ENCODE data around the gene IQGAP2.
"Not testable (repeated sequence)": the region's sequence is repeated elsewhere in the genome, so short reads cannot be mapped to it uniquely, and the experiment has no call there.

IQGAP2 gene

DNA sequence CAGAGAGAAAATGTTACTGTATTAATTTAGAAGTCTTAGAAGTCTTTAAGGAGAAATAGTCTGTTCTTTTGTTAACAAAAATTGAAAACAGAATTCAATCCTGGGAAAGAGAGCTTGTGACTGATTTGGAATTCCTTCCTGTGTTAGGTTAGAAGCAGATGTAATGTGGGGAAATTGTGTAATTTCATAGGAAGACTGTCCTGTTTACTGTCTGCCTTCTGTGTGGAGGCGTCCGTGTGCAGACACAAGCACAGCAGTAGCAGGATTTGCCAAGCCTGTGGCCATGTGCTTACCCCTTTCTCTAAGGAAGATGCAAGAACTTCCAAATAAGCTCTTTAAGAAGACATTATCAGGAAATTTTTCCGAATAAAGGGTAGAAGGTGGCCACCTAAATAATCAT, 276.1 kb downstream of the IQGAP2 start:
- H3K36me3 ChIP-seq (ENCODE audit: control insufficient read depth, insufficient read depth, low read length, severe bottlenecking), result no peaks in the 10 kb centered on the region
- no peak overlapping the region for H3K9ac ChIP-seq (ENCODE audit: low read length)
- peaks cover 17% of the 10 kb centered on the region for H3K4me1 ChIP-seq (ENCODE audit: control insufficient read depth, insufficient read depth, low read length)
- DNase-seq (ENCODE audit: low read depth), result peak; percentile 25
- no peaks in the 10 kb centered on the region for H3K27me3 ChIP-seq (replicated peaks; ENCODE audit: control insufficient read depth, insufficient read depth, low read length)
- no peak overlapping the region for H3K4me3 ChIP-seq (ENCODE audit: low read length)
- no peaks in the 10 kb centered on the region for H3K9me3 ChIP-seq (ENCODE audit: control insufficient read depth, low read length)

- H3K9me3 ChIP-seq (ENCODE audit: control insufficient read depth, low read length); H3K36me3 ChIP-seq (ENCODE audit: control insufficient read depth, insufficient read depth, low read length, severe bottlenecking); H3K27me3 ChIP-seq (replicated peaks; ENCODE audit: control insufficient read depth, insufficient read depth, low read length); DNase-seq (ENCODE audit: low read depth); H3K4me3 ChIP-seq (ENCODE audit: low read length); H3K9ac ChIP-seq (ENCODE audit: low read length): not testable (repeated sequence)
- H3K4me1 ChIP-seq (ENCODE audit: control insufficient read depth, insufficient read depth, low read length), result peaks cover 17% of the 10 kb centered on the region
These were observed 277.7 kb downstream of the IQGAP2 start for GRCh38 chr5:76680826-76681225.

DNA sequence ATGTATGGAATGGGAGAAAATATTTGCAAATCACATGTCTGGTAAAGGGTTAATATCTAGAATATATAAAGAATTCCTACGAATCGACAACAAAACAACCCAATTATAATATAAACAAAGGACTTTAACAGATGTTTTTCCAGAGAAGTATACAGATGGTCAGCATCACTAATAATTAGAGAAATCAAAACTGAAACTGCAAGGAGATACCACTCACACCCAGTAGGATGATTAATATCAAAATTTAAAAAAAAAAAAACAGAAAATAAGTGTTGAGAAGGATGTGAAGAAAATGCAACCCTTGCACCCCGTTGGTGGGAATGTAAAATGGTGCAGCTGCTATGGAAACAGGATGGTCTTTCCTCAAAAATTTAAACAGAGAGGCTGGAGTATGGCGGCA, 278.2 kb downstream of the IQGAP2 start:
- Histone ChIP-seq H3K4me1 (ENCODE audit: control insufficient read depth, insufficient read depth, low read length) (peaks cover 17% of the 10 kb centered on the region), H3K36me3 (ENCODE audit: control insufficient read depth, insufficient read depth, low read length, severe bottlenecking) (no peaks in the 10 kb centered on the region), H3K9me3 (ENCODE audit: control insufficient read depth, low read length) (no peaks in the 10 kb centered on the region), H3K4me3 (ENCODE audit: low read length) (no peak overlapping the region), H3K27me3 (replicated peaks; ENCODE audit: control insufficient read depth, insufficient read depth, low read length) (no peaks in the 10 kb centered on the region), H3K9ac (ENCODE audit: low read length) (no peak overlapping the region)
- DNase-seq (ENCODE audit: low read depth), result no peak

- H3K9ac ChIP-seq (ENCODE audit: low read length), result no peak overlapping the region
- no peak for DNase-seq (ENCODE audit: low read depth)
- no peak overlapping the region for H3K4me3 ChIP-seq (ENCODE audit: low read length)
- H3K4me1 ChIP-seq (ENCODE audit: control insufficient read depth, insufficient read depth, low read length), result peaks cover 17% of the 10 kb centered on the region
- no peaks in the 10 kb centered on the region for H3K27me3 ChIP-seq (replicated peaks; ENCODE audit: control insufficient read depth, insufficient read depth, low read length)
- no peaks in the 10 kb centered on the region for H3K9me3 ChIP-seq (ENCODE audit: control insufficient read depth, low read length)
- H3K36me3 ChIP-seq (ENCODE audit: control insufficient read depth, insufficient read depth, low read length, severe bottlenecking), result no peaks in the 10 kb centered on the region
These were observed 279.3 kb downstream of the IQGAP2 start for GRCh38 chr5:76682387-76682786.

DNA sequence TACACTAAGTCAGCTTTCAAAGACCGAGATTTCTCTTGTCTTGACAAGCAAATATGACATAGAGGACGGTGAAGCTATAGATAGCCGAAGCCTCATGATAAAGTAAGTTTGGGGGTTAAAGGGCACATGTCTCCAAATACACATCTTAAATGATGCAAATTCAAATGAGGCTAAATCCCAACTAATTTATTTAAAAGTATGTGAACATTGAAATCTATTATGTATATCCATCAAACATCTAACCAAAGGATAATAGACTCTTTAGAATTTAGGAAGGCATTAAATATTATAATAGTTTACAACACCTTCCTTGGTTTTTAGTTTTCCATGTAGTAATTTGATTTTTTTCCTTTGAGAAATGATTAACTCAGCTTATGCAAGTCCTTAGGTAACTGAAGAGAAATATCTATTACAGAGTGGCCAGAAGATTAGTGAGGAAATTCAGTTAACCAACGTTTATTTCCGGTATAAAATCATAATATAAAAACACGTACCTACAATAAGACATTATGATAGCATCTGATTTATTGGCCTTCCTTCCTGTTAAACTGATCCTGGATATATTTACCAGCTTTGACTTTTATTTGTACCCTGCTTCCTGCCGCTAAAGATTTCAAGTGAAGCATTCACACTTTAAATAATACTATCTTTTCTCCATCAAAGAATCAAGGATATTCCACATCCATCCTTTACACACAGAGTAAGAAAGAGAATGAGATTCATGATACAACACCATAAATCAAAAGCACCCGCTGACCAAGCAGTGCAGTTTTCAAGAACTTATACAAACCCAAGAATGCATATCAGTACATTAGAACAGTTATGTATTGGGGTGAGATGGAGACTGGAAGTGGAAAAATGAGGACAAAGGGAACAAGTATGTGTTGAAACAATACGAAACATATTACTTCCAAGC, 281.0 kb downstream of the IQGAP2 start:
- no peak for DNase-seq (ENCODE audit: low read depth)
- no peak overlapping the region for H3K4me3 ChIP-seq (ENCODE audit: low read length)
- no peaks in the 10 kb centered on the region for H3K36me3 ChIP-seq (ENCODE audit: control insufficient read depth, insufficient read depth, low read length, severe bottlenecking)
- H3K9ac ChIP-seq (ENCODE audit: low read length), result no peak overlapping the region
- H3K9me3 ChIP-seq (ENCODE audit: control insufficient read depth, low read length), result no peaks in the 10 kb centered on the region
- H3K27me3 ChIP-seq (replicated peaks; ENCODE audit: control insufficient read depth, insufficient read depth, low read length), result no peaks in the 10 kb centered on the region
- peaks cover 23% of the 10 kb centered on the region for H3K4me1 ChIP-seq (ENCODE audit: control insufficient read depth, insufficient read depth, low read length)

DNA sequence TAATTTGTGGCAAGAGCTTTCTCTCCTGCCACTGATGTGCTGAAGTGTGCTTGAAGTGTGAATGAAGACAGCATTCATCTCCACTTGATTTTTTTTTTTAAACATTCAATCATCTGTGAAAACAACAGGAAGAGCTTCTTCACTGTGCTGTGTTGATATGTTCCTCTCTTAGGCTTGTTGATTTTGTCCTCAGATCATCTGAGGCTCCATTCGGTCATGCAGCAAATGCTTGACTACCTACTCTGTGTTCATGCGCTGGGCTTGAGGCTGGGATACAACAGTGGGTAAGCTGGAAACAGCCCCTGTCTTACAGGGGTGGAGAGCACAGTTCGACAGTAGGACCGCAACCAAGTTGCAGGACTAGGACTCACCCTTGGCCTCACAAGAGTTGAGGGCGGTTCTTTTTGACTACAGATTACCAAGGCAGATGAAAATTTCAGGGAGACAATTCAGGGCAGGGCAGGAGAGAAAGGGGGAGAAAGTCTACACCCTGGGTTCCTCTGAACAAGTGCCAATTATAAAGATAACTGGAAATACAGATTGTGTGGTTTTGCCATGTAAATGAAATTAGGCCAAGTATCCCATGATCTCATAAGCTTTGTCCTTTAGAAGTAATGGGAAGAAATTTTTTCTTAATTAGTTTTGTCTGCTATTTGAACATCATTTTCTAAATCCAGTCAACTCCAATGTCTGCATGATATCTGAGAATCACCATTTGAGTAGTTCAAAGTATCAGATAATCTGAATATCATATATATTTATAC, 281.9 kb downstream of the IQGAP2 start:
- no peaks in the 10 kb centered on the region for H3K9me3 ChIP-seq (ENCODE audit: control insufficient read depth, low read length)
- H3K9ac ChIP-seq (ENCODE audit: low read length), result no peak overlapping the region
- H3K4me3 ChIP-seq (ENCODE audit: low read length), result no peak overlapping the region
- no peak for DNase-seq (ENCODE audit: low read depth)
- H3K27me3 ChIP-seq (replicated peaks; ENCODE audit: control insufficient read depth, insufficient read depth, low read length), result no peaks in the 10 kb centered on the region
- peaks cover 27% of the 10 kb centered on the region for H3K4me1 ChIP-seq (ENCODE audit: control insufficient read depth, insufficient read depth, low read length)
- H3K36me3 ChIP-seq (ENCODE audit: control insufficient read depth, insufficient read depth, low read length, severe bottlenecking), result no peaks in the 10 kb centered on the region

GRCh38 chr5:76685704-76686103, 282.6 kb downstream of the IQGAP2 start:
- H3K27me3 ChIP-seq (replicated peaks; ENCODE audit: control insufficient read depth, insufficient read depth, low read length), result no peaks in the 10 kb centered on the region
- H3K9ac ChIP-seq (ENCODE audit: low read length), result no peak overlapping the region
- no peak overlapping the region for H3K4me3 ChIP-seq (ENCODE audit: low read length)
- H3K9me3 ChIP-seq (ENCODE audit: control insufficient read depth, low read length), result no peaks in the 10 kb centered on the region
- DNase-seq (ENCODE audit: low read depth), result no peak
- H3K4me1 ChIP-seq (ENCODE audit: control insufficient read depth, insufficient read depth, low read length), result peaks cover 34% of the 10 kb centered on the region
- H3K36me3 ChIP-seq (ENCODE audit: control insufficient read depth, insufficient read depth, low read length, severe bottlenecking), result no peaks in the 10 kb centered on the region

DNA sequence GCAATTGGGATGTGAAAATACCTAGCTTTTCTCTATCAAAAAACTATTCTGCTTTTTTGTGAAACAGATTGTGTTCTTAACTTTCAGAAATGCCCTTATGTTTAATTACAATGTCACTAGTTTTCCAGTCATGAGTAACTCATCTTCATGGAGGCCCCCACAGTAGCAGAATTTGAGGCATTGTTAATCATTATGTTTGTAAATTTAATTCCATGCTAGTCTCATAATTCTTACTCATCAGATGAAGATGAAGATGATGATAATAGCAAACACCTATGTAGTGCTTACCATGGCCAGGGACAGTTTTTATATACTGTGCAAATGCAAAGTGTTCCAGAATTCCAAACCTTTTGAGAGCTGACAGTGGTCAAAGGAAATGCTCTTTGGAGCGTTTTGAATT, 285.1 kb downstream of the IQGAP2 start:
- peaks cover 41% of the 10 kb centered on the region for H3K4me1 ChIP-seq (ENCODE audit: control insufficient read depth, insufficient read depth, low read length)
- H3K4me3 ChIP-seq (ENCODE audit: low read length), result no peak overlapping the region
- no peaks in the 10 kb centered on the region for H3K27me3 ChIP-seq (replicated peaks; ENCODE audit: control insufficient read depth, insufficient read depth, low read length)
- no peaks in the 10 kb centered on the region for H3K36me3 ChIP-seq (ENCODE audit: control insufficient read depth, insufficient read depth, low read length, severe bottlenecking)
- H3K9ac ChIP-seq (ENCODE audit: low read length), result no peak overlapping the region
- DNase-seq (ENCODE audit: low read depth), result no peak
- H3K9me3 ChIP-seq (ENCODE audit: control insufficient read depth, low read length), result no peaks in the 10 kb centered on the region

DNA sequence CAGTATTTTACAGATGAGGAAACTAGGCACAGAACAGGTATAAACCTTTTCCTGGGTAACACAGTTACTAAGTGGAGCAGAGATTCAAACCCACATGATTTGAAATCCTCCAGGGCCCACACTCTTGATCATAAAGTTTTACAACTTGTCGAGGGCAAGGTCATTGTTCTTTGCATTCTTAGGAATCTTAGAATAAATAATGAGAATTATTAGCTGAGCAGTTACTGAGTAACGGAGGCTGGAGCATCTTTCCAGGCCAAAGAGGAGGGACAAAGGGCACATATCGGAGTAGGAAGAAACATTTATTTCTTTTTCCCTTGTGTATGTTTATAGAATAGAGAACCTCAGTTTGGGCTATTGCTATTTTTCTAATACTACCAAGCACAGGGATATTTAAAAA, 285.8 kb downstream of the IQGAP2 start:
- peaks cover 41% of the 10 kb centered on the region for H3K4me1 ChIP-seq (ENCODE audit: control insufficient read depth, insufficient read depth, low read length)
- no peak for DNase-seq (ENCODE audit: low read depth)
- H3K9ac ChIP-seq (ENCODE audit: low read length), result peak overlapping the region; percentile 12
- H3K9me3 ChIP-seq (ENCODE audit: control insufficient read depth, low read length), result no peaks in the 10 kb centered on the region
- no peak overlapping the region for H3K4me3 ChIP-seq (ENCODE audit: low read length)
- no peaks in the 10 kb centered on the region for H3K27me3 ChIP-seq (replicated peaks; ENCODE audit: control insufficient read depth, insufficient read depth, low read length)
- no peaks in the 10 kb centered on the region for H3K36me3 ChIP-seq (ENCODE audit: control insufficient read depth, insufficient read depth, low read length, severe bottlenecking)

DNA sequence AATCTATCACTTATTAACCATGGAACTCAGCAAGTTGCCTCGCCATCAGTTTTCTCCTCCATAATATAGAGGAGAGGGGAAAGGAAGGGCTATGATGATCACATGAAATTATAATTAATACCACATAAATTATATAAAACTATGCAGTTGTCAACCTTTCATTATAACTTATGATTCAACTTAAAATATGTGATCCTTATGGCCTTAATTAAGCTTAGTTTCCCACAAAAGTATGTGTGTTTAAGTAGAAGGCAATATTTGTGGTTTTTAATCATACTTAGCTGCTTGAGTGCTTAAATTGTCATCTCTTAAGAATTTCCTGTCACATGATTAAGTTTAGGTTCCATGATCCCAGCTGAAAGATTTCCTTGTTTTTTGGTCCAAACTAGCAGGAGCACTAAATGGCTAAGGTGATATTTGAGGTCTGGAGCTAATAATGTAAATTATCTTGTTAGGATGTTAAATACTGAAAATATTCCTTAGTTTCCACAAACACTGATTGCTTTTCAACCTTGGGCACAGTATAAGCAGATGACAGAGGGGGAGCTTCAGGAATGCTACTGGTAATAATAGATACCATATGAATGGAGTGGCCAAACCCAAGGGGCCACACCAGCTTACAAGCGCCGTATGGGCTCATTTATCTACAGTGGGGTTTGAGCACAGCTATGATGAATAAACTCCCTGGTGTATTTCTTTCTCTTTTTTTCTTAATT, 286.4 kb downstream of the IQGAP2 start:
- Histone ChIP-seq H3K9me3 (ENCODE audit: control insufficient read depth, low read length) (no peaks in the 10 kb centered on the region), H3K4me1 (ENCODE audit: control insufficient read depth, insufficient read depth, low read length) (peaks cover 41% of the 10 kb centered on the region), H3K36me3 (ENCODE audit: control insufficient read depth, insufficient read depth, low read length, severe bottlenecking) (no peaks in the 10 kb centered on the region), H3K9ac (ENCODE audit: low read length) (peak overlapping the region; percentile 57), H3K27me3 (replicated peaks; ENCODE audit: control insufficient read depth, insufficient read depth, low read length) (no peaks in the 10 kb centered on the region), H3K4me3 (ENCODE audit: low read length) (no peak overlapping the region)
- peak; percentile 87 for DNase-seq (ENCODE audit: low read depth)

DNA sequence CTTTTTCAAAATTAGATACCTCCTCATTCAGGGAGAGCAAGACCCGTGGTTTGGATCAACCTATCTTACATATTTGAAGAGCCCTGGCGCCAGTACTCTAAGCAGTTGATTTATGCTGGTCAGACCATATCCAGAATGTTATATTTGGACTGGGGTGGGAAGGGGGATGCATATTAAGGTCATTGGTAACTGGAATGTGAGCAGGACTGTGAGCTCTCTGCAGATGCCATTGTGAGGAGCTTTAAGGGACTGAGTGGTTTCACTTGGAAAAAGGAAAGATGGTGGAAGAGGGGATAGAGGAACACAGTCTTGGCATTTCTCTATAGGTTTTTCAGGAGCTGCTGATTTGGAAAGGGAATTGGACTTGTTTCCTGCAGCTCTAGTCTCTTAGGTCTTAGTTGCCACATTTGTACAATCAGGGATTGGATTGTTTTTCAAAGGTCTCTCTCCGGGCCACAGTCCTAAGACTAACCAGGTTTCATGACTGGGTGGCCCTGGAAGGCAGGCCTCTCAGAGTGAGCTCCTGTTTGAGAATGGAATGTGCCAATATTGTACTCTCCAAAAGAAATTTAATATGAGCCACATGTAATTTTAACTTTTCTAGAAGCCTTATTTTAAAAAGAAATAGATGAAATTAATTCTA, 287.1 kb downstream of the IQGAP2 start:
- no peak for DNase-seq (ENCODE audit: low read depth)
- H3K36me3 ChIP-seq (ENCODE audit: control insufficient read depth, insufficient read depth, low read length, severe bottlenecking), result no peaks in the 10 kb centered on the region
- H3K4me1 ChIP-seq (ENCODE audit: control insufficient read depth, insufficient read depth, low read length), result peaks cover 41% of the 10 kb centered on the region
- no peaks in the 10 kb centered on the region for H3K27me3 ChIP-seq (replicated peaks; ENCODE audit: control insufficient read depth, insufficient read depth, low read length)
- peak overlapping the region; percentile 57 for H3K9ac ChIP-seq (ENCODE audit: low read length)
- no peak overlapping the region for H3K4me3 ChIP-seq (ENCODE audit: low read length)
- no peaks in the 10 kb centered on the region for H3K9me3 ChIP-seq (ENCODE audit: control insufficient read depth, low read length)
